Transverse colon (tissue), 4 donors: ENCODE data around the gene FGGY.

Experiments
- EP300 ChIP-seq: sonication (generic); formaldehyde crosslinking; IDR thresholded peaks from one replicate; pipeline ENCODE4 v1.6.1; 2017; ENCODE audit warnings: antibody characterized with exemption, low read depth
- POLR2A ChIP-seq: fragments of 450-650 bp; IDR thresholded peaks from one replicate; pipeline ENCODE4 v1.6.1; 2016; ENCODE audit warnings: antibody characterized with exemption, mild to moderate bottlenecking, moderate library complexity
- POLR2AphosphoS5 ChIP-seq, 3 donors: sonication (generic); formaldehyde crosslinking; IDR thresholded peaks; one replicate each; pipeline ENCODE4 v1.6.1; 2016; ENCODE audit warnings: antibody characterized with exemption in 3 of 3
- TF ChIP-seq, protein P1 (sequence below), 5 experiments: fragments of 200-600 bp in 3 of 5; fragments of 450-650 bp in 2 of 5; sonication (generic) in 3 of 5; IDR thresholded peaks; 1 replicate in 2 of 5; 2 replicates in 3 of 5; pipeline ENCODE4 v1.5.1; 2016 to 2017; ENCODE audit warnings: antibody characterized with exemption in 5 of 5, inconsistent platforms in 3 of 5, mild to moderate bottlenecking in 2 of 5, moderate library complexity in 1 of 5

DNA sequence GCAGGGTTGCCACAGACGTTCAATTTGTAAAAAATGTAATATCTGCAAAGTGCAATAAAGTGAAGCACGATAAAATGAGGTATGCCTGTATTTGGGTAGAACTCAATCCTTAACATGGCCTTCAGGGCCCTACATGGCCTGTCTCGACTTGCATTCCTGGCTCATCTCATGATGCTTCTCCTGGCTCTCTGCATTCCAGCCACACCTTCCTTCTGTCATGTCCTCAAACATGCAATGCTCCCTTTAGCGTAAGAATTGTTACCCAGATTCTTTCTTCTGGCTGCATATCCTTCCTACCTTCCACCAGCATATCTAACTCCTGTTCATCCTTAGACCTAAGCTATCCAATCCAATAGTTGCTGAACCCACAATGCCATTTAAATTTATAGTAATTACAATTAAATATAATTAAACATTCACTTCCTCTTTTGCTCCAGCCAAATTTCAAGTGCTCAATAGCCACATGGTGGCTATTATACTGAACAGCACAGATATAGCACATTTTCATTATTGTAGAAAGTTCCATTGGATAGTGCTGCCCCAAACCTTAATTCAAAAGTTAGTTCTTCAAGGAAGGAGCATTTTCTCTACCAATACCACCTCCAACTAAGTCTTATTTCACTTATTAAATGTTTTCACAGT lies 32.6 kb downstream of the FGGY start:
- no peak for TF ChIP-seq EP300
- no peak for TF ChIP-seq POLR2AphosphoS5 (IDR thresholded peaks at IDR 0.05)
- TF ChIP-seq POLR2A: no peak
- TF ChIP-seq, protein P1, sequence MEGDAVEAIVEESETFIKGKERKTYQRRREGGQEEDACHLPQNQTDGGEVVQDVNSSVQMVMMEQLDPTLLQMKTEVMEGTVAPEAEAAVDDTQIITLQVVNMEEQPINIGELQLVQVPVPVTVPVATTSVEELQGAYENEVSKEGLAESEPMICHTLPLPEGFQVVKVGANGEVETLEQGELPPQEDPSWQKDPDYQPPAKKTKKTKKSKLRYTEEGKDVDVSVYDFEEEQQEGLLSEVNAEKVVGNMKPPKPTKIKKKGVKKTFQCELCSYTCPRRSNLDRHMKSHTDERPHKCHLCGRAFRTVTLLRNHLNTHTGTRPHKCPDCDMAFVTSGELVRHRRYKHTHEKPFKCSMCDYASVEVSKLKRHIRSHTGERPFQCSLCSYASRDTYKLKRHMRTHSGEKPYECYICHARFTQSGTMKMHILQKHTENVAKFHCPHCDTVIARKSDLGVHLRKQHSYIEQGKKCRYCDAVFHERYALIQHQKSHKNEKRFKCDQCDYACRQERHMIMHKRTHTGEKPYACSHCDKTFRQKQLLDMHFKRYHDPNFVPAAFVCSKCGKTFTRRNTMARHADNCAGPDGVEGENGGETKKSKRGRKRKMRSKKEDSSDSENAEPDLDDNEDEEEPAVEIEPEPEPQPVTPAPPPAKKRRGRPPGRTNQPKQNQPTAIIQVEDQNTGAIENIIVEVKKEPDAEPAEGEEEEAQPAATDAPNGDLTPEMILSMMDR (IDR thresholded peaks at IDR 0.05): no peak
